GM18873 (cell line): ENCODE measurements around the gene ARHGAP25.
A peak's percentile ranks its signal among the peaks of the same experiment; 100 is the strongest.

Experiments used
- ATAC-seq: cut with Tn5 transposase; IDR thresholded peaks from one replicate; pipeline ENCODE4 v1.9.1; 2021; ENCODE audit warnings: mild to moderate bottlenecking, moderate library complexity, moderate number of reproducible peaks; ENCODE audit not compliant: unreplicated experiment, low FRiP score

The ARHGAP25 gene

DNA sequence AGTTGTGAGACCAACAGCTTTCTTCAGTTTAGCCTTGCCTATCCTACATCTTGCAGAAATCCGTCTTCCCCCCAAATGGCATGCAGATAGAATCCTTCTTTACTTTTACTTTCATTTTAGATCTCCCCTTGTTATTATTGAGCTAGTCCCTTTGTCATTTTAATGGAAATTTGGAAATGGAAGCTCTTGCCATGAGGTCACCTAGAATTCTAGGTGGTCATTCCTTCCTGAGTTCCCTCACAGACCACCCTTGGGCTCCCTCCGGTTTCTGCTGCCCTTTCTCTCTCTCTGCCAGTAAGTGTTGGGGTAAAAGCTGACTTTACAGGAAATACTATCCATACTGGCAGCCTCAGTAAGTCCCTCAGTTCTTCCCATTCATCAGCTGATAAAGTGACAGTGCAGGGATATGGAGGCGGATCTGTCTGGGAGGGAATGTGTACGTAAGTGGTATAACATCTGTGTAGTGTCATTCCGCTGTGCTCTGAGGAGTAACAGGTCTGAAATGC lies 30.2 kb downstream of the ARHGAP25 start:
- no peak for ATAC-seq

DNA sequence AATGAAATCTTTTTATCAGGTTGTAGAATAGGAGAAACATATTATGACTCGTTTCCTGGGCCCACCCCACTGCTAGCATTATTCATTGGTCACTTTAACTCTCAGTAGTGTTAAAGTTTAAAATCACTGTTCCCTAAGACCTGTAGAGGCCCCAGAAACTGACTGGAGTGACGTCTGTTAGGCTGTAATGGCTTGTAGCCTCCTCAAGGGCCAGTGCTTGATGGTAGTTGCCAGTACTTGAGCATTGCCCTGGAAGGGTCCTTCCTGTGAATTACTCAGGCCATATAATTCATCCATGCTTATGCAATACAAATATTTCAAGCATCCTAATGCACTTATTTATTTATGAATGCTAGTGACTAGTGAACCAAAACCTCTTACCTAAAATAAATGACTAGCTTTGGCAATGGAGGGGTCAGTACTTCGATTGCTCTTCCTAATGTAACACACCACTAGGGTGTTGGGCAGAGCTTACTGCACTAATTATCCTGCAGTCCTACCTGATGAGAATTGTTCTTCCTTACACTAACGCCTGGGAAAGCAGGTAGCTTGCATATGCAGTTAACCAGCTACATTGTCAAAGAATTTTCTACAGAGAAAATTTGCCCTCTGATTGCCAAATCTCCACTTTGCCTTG lies 31.2 kb downstream of the ARHGAP25 start:
- ATAC-seq = no peak

DNA sequence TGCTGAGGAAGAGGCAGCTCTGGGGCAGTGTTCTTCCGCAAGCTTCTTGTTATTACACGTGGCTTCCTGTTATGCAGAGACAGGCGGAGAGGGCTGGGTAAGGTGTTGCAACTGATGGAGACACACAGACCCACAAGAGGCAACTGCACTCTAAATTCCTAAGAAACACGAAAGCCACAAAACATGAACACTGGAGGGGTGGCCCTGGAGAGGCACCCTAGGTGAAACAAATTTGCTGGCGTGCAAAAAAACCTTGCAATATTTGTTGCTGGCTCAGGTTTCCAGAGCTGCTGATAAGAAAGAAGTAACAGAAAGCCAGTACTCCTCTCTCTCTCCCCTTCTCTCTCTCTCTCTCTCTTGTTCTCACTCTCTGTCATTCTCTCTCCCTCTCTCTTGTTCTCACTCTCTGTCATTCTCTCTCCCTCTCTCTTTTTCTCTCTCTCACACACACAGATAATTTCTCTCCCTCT lies 31.8 kb downstream of the ARHGAP25 start:
- ATAC-seq = no peak

DNA sequence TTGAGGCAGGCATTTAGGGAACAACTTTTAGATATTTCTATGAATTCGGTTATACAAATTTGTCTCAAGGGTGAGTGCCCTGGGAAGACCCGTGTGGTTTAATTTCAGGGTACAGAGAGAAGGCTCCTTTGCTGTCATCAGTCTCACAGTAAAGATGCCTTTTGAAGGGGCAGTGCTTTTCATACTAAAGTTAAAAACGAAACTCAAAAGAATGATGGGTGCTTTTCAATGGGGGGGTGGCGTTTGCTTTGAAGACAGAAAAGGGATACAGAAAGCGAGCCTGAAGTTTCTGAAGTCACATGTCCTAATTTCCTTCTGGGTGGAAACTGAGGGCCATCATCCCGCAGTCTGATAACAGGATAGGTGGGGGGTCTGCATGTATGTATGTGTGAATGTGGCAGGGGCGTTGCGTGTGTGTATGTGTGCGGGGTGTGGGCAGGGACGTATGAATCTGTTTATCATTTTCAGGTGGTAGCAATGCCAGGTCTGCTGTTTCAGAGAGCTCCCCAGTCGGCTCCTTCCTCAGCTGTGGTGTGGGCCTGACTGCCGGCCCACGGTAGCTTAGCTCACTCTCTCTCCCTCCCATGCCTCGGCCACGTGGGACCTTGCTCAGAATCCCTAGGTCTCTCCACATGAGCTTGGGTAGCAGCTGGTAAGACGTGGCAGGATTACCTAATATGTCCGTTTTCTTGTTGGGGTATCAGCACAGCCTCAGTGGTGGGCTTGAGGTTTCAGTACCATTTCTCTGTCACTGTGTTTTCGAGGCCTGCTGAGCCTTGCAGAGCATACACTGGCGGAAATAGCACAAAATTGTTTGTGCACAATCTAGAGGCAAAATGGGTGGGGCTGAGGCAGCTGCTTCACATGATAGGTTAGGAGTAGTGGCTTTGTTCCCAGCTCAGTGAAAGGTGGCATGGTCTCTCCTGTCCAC lies 32.7 kb downstream of the ARHGAP25 start:
- ATAC-seq = no peak

DNA sequence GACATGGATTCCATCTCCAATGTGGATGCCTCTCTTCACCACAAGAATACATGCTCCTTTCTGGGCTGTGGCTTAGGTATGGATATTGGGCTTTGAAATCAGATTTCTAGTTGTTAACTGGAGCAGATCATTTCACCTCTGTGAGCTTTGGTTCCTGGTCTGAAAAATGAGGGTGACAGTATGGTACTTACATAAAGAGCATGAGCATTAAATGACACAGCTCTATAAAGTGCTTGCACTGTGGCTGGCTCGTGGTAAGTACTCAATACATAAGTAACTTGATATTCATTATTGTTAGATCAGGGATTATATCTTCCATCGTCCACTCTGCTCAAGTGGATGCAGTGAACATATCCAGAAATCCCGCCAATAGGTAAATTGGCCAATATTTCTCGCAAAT lies 33.4 kb downstream of the ARHGAP25 start:
- no peak for ATAC-seq

DNA sequence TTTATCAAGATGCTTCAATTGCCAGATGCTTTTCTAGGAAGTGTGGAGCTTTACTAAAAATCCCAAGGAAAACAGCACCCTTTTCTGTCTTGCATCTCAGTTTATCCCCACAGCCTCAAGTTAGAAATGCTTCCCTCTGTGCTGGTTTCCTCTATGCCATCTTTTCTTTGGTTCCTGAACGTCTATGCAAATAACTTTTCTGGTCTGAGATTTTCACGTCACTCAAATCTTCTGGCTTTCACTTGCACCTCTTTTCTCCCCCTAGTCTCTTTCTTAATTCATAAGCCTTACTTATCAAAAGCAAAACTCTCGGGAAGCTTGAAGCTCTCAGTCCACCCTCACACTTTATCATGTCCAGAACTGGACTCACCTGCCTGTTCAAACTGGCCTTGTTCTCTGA lies 33.9 kb downstream of the ARHGAP25 start:
- ATAC-seq = no peak

DNA sequence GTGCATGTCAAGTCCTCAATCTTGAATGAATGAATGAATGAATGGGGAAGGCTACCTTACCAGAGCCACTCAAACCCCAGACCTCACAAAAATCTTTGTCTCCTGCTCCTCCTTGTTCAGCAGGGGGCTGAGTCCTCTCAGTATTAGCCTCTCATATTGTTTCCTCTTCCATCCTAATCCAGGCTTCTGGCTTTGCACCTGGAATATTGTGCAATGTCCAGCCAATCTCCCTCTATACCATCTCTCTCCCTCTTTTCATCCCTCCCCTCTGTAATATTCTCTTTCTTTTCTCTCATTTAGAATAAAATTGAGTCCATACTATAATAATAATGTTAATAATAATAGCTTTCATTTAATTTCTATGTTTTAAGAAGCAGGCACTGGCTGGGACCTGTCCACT lies 34.3 kb downstream of the ARHGAP25 start:
- ATAC-seq = no peak

DNA sequence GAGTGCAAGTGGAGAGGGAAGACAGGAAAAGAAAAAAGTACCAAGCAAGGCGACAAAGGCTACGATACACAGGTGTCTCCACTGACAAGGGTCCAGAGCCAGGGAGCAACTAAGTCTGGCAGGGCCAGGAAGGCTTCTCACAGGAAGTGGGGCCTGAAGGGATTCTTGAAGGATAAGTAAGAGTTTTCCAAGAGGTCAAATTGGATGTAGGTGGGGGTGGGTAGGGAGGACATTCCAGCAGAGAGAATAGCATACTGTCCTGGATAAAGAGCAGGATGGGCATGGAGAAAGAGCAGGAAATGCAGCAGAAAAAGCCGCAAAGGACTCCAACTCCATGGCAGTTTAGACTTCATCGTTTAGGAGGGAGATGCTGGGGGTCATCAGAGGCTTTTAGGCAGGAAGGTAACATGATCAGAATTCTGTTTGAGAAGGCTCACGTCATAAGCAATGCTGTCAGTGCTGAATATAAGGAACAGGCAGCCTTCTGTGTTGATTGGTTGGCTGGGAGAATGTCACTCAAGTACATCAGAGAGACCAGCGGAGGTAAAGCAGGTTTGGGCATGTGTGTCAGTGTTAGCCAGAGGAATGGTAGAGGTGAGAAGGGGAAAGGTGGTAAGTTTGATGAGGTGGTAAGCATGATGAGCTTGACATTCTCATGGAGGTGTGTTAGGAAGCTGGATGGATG lies 35.1 kb downstream of the ARHGAP25 start:
- ATAC-seq = no peak

DNA sequence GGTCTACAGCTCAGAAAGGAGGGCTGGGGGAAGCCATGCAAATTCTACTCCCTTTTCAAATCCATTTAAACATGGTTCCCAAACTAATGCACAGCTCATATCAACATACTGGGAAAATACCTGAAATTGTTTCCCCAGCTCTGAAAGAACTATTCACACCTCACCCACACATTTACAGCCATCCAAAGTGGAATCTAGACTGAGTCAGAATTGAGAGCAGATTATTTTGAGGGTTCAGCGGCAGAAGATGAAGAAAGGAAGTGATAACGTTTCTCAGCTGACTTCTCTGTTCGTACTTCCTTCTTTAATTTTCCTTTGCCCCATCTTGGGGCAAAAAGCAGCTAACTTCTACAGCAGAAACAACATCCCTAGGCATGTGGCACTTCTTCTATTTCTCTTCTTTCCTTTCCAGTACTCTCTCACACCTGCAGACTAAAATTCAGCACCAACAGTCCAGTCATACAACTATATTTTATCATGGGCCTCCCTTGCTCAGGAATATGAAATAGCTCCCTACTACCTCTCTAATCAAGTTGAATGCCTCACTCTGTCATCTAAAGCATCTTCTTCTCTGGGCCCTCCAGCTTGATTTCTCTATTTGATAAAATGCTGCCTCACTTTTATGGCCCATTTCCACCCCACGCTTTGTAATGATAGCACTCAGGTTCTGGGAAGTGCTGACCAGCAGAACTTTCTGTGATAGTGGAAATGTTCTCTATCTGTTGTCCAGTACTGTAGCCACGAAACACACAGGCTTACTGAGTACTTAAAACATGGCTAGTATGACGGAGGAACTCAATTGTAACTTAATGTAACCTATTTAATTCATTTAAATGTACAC lies 35.9 kb downstream of the ARHGAP25 start:
- no peak for ATAC-seq

DNA sequence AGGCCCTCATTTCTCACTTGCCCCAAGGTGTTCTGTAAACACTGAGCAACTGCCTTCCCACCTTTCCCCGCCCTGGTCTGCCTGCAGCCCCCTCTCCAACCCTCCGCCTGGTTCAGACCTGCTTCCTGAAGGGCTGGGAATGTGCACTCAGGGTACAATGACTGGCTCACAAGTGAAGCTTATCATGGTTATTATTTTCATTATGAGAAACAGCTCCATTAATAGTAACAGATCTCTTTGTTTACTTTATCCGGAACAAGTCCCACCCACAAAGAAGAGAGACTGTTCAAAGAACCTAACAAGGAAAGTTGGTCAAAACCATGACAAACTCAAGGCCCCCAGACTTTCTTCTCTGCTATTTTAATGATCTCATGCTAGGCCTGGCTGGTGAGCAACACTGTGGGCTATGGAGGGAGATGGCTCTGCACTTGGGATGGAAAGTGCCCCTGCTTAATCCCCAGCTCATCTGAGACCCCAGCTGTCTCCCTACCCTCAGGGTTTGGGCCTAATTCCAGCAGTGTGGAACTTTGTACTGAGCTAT lies 36.7 kb downstream of the ARHGAP25 start:
- no peak for ATAC-seq

DNA sequence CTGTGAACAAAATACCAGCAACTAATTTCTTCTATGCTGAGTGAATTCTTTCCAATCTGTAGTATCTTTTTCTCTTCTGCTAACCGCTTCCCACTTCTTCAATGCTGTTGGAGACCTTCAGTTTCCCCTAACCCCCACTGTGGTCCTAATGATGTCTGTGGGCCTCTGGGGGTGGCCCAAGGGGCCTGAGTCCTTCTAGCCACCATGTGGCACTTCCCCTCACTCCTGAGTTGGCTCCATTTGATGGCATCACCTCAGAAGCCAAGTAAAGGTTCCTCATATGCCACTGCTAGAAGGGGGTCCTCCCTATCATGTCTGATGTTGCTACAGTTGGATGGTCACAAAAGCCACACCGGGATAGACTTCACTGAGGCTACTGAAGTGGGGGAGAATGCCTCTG lies 37.5 kb downstream of the ARHGAP25 start:
- no peak for ATAC-seq

DNA sequence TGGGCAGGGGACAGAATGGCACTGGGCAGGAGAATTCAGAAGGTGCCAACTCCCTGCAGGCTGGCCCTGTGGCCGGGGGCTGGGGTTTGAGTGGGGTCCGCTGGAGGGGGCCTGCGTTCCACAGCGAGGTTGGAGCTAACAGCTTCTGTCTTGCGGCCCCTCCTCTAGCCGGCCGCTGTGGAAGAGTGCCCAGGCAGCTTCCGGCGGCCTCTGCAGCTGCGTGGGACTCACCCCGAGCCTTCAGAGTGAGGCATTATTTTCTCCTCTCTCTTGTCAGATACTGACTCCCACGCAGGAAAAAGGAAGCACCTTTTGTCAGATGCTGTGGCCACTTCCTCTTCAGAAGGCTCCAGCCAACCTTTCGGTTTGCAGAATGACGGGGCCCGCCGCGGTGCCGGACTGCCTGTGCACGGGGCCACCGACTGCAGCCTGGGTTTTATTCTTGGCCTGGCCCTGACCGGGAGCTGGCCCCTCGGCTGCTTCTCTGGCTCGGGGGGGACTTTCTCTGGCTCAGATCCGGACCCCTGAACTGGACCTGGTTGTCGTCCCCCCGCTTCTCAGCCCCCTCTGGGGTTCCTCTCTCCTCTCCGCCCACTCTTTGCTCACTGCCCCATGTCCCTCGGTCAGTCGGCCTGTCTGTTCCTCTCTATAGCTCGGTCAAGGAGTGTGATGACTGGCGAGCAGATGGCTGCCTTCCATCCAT lies 40.1 kb downstream of the ARHGAP25 start:
- ATAC-seq = peak; percentile 92

DNA sequence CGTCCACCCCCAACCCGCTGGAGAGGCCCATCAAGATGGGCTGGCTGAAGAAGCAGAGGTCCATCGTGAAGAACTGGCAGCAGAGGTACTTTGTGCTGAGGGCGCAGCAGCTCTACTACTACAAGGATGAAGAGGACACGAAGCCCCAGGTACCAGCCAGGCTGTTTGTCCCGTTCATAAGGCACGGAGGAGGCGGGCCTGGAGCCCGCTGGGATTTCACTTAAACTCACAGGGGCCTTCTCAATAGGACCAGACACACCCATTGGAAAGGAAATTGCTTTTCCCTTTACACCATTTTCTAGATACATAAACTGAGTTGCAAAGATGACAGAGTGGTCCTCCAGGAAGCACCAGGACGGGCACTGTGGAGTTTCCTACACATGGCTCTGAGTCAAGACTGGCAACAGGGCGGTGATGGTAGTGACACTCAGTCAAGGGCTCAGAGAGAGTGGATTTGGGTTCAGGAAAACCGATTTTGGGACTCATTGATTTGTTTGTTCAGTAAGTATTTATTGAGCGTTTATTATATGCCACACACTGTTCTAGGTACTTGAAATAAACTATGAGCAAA lies 40.7 kb downstream of the ARHGAP25 start:
- ATAC-seq = no peak

DNA sequence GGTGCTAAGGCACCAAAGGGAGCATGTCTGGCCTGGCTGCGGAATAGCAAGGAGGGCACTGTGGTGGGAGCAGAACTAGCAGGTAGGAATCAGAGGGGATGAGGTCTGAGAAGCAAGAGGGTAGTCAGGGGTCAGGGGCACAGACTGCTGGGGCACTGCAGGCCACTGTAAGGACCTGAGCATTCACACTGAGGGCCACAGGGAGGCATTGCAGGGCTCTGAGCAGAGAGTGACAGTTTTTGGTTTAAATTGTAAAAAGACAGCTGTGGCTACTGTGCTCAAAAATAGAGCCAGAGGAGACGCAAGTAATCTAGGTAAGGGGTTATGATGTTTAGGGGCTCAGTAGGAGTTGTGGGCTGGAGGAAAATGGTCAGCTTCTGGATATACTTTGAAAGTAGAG lies 41.5 kb downstream of the ARHGAP25 start:
- no peak for ATAC-seq

DNA sequence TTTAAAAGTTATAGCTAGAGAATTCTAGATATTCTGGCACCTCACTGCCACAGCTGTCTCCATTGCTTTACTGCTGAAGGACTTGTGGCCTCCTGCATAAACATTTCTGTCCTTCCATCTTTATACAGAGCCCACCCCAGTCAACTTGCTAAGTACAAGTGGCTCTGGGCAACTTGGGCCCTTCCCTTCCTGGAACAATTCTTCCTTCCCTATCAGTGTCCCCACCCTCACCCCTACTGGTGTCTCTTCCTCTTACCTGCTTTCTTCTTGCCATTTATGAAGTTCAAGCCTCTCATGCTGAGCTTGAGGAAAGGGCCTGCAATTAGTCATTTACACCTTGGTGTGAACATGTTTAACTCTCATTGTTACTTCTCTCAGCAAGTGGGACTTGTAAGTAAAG lies 45.0 kb downstream of the ARHGAP25 start:
- no peak for ATAC-seq

DNA sequence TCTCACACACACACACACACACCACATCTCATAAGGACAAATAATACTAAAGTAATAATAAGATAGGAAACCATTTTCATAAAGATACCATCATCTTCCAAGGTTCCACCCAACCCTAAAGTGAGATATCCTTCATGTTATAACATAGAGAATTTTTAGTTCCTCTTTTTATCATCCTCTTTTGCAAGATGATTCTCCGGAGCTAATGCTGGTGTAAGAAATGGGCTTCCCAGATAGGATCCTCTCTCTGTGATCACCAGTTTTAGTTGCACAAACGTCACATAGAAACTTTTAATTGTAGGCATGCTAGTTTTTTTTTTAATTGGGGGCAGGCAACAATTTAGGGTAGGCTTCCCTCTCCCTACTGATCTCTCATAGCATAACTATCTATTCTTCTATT lies 49.6 kb downstream of the ARHGAP25 start:
- ATAC-seq = no peak

DNA sequence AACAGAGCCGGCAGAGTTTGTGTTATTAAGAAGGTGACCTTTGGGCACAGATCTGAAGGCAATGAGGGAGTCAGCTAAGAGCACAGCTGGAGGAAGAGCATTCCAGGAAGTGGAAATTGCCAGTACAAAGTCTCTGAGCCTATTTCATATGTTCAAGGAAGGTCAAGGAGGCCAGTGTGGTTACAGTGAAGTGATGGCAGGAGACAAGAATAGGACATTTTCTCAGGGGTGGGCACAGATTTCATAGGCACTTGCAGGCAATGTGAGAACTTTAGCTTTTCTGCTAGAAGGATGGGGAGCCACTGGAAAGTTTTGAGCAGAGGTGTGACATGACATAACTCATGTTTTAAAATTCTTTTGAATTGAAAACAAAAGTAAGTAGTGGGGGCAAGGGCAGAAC lies 50.3 kb downstream of the ARHGAP25 start:
- ATAC-seq = no peak

DNA sequence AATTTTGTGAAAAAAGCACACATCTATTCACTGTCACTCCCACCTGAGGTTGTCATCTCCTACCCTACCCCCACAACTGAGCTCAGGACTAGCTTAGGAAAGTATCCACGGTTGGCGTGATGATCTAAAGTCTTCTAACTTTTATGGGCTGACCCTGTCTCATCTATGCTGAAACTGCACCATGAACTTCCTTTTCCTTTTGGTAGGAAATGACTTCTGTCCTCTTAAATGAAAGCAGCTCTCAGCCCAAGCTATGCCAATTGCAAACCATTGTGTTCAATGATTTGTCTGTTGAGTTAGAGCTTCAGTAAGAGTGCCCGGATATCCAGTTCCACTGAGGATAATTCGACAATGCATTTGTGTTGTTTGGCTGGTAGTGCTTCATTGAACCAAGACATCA lies 52.7 kb downstream of the ARHGAP25 start:
- ATAC-seq = no peak

DNA sequence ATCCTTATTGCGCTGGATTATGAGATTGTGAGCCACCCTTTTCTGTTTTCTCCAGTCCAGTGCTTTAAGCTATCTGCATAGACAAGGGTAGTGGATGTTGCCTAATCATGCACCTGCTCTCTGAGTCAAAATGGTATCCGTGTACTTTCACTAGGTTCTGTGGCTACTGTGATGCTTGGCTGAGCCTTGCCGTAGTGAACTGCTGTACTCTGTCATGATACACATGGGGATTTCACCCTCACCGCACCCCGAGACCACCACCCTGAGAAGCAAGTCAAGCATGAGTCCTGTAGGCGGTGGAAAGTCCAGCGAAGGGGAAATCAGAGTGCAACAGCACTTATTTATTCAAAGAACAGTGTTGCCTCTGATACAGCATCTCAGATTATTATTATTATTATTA lies 55.0 kb downstream of the ARHGAP25 start:
- peak; percentile 100 for ATAC-seq
